Measurements from ENCODE around the gene UACA.

- TF ChIP-seq POLR2AphosphoS5 (IDR thresholded peaks at IDR 0.05) (no peak), POLR2A (IDR thresholded peaks at IDR 0.05) (no peak)
Observed at GRCh38 chr15:70772402-70772801, 9.0 kb upstream of the UACA start.
